Duodenal mucosa (tissue), 2 donors: ENCODE results near the gene HSH2D.

Experiments
- H3K27ac ChIP-seq: one replicate; pipeline ENCODE4 v1.7.0; 2013; ENCODE audit warnings: low read depth, low read length
- H3K27me3 ChIP-seq, 2 donors: one replicate each; pipeline ENCODE4 v1.7.0; 2013; ENCODE audit warnings: low read length in 2 of 2, control low read depth in 1 of 2; ENCODE audit not compliant: insufficient read depth in 2 of 2, control insufficient read depth in 1 of 2
- H3K36me3 ChIP-seq, 2 donors: one replicate each; pipeline ENCODE4 v1.7.0; 2013; ENCODE audit warnings: low read length in 2 of 2, control low read depth in 1 of 2; ENCODE audit not compliant: insufficient read depth in 2 of 2, control insufficient read depth in 1 of 2
- H3K4me1 ChIP-seq, 2 donors: one replicate each; pipeline ENCODE4 v1.7.0; 2013; ENCODE audit warnings: low read length in 2 of 2, control low read depth in 1 of 2; ENCODE audit not compliant: insufficient read depth in 2 of 2, control insufficient read depth in 1 of 2
- H3K4me3 ChIP-seq, 2 donors: one replicate each; pipeline ENCODE4 v1.7.0; 2013; ENCODE audit warnings: low read length in 2 of 2, low read depth in 1 of 2
- H3K9ac ChIP-seq, 2 donors: one replicate each; pipeline ENCODE4 v1.7.0; 2013; ENCODE audit warnings: low read length in 2 of 2, low read depth in 1 of 2
- H3K9me3 ChIP-seq, 2 donors: one replicate each; pipeline ENCODE4 v1.7.0; 2013; ENCODE audit warnings: low read length in 2 of 2, control low read depth in 1 of 2; ENCODE audit not compliant: control insufficient read depth in 1 of 2

The HSH2D gene

GRCh38 chr19:16190198-16190597 is 46.7 kb downstream of the HSH2D start:
- Histone ChIP-seq H3K4me3 (no peak overlapping the region), H3K9me3 (no peaks in the 10 kb centered on the region), H3K27me3 (no peaks in the 10 kb centered on the region), H3K27ac (no peak overlapping the region), H3K9ac (no peak overlapping the region), H3K36me3 (peaks cover 38 to 51% of the 10 kb centered on the region in 2 donors), H3K4me1 (peaks cover 9 to 14% of the 10 kb centered on the region in 2 donors)

- Histone ChIP-seq H3K4me1 (peaks cover 9 to 15% of the 10 kb centered on the region in 2 donors), H3K27me3 (no peaks in the 10 kb centered on the region), H3K36me3 (peaks cover 38 to 51% of the 10 kb centered on the region in 2 donors), H3K27ac (no peak overlapping the region), H3K9ac (no peak overlapping the region), H3K4me3 (no peak overlapping the region), H3K9me3 (no peaks in the 10 kb centered on the region)
Measured at GRCh38 chr19:16190736-16191135, 47.3 kb downstream of the HSH2D start.

GRCh38 chr19:16191216-16191908 is 47.9 kb downstream of the HSH2D start:
- Histone ChIP-seq H3K9ac (no peak overlapping the region), H3K27ac (no peak overlapping the region), H3K27me3 (no peaks in the 10 kb centered on the region), H3K36me3 (peaks cover 38 to 51% of the 10 kb centered on the region in 2 donors), H3K9me3 (no peaks in the 10 kb centered on the region), H3K4me3 (no peak overlapping the region), H3K4me1 (peaks cover 9 to 10% of the 10 kb centered on the region in 2 donors)

GRCh38 chr19:16193466-16193865 is 50.0 kb downstream of the HSH2D start:
- Histone ChIP-seq H3K9ac (no peak overlapping the region), H3K9me3 (no peaks in the 10 kb centered on the region), H3K27me3 (no peaks in the 10 kb centered on the region), H3K4me3 (no peak overlapping the region), H3K27ac (no peak overlapping the region), H3K36me3 (peaks cover 30 to 39% of the 10 kb centered on the region in 2 donors), H3K4me1 (peaks cover 13 to 15% of the 10 kb centered on the region in 2 donors)

GRCh38 chr19:16197188-16197621 is 53.7 kb downstream of the HSH2D start:
- H3K4me3 ChIP-seq: peak overlapping the region; percentile 81 to 90
- H3K9me3 ChIP-seq: no peaks in the 10 kb centered on the region
- H3K27me3 ChIP-seq: no peaks in the 10 kb centered on the region
- H3K9ac ChIP-seq: peak overlapping the region; percentile 63 to 87
- peaks cover 5 to 12% of the 10 kb centered on the region in 2 donors for H3K36me3 ChIP-seq
- peaks cover 40 to 42% of the 10 kb centered on the region in 2 donors for H3K4me1 ChIP-seq
- peak overlapping the region; percentile 90 for H3K27ac ChIP-seq

- peak within 1 kb of the TSS; percentile 90 for H3K27ac ChIP-seq
- peak within 1 kb of the TSS; percentile 63 to 87 for H3K9ac ChIP-seq
Measured at GRCh38 chr19:16197622-16198369, 54.3 kb downstream of the HSH2D start, which contains the start of gene AP1M1. Gene AP1M1 (plus strand): TSS chr19:16197911. CDS start chr19:16198027, 116 bp downstream.

GRCh38 chr19:16198370-16198651 is 54.8 kb downstream of the HSH2D start:
- peaks cover 9 to 22% of the 10 kb centered on the region in 2 donors for H3K36me3 ChIP-seq
- H3K4me1 ChIP-seq: peaks cover 40 to 42% of the 10 kb centered on the region in 2 donors
- no peaks in the 10 kb centered on the region for H3K9me3 ChIP-seq
- peak overlapping the region; percentile 63 to 87 for H3K9ac ChIP-seq
- H3K4me3 ChIP-seq: peak overlapping the region; percentile 81 to 90
- peak overlapping the region; percentile 90 for H3K27ac ChIP-seq
- no peaks in the 10 kb centered on the region for H3K27me3 ChIP-seq

More at GRCh38 chr19:16197622-16198369, 54.3 kb downstream of the HSH2D start, which contains the start of gene AP1M1:
- no peaks in the 10 kb centered on the region for H3K9me3 ChIP-seq
- H3K4me3 ChIP-seq: peak within 1 kb of the TSS; percentile 81 to 90
- peaks cover 40 to 42% of the 10 kb centered on the region in 2 donors for H3K4me1 ChIP-seq
- H3K36me3 ChIP-seq: peaks cover 4 to 18% of the 10 kb centered on the region in 2 donors
- H3K27me3 ChIP-seq: no peaks in the 10 kb centered on the region

- Histone ChIP-seq H3K9ac (peak overlapping the region in 1 of 2 donors; percentile 87), H3K27ac (peak overlapping the region; percentile 33), H3K4me1 (peaks cover 40 to 42% of the 10 kb centered on the region in 2 donors), H3K4me3 (peak overlapping the region; percentile 81 to 90), H3K36me3 (peaks cover 19 to 28% of the 10 kb centered on the region in 2 donors), H3K9me3 (no peaks in the 10 kb centered on the region), H3K27me3 (no peaks in the 10 kb centered on the region)
Measured at GRCh38 chr19:16199275-16199932, 55.9 kb downstream of the HSH2D start.

- Histone ChIP-seq H3K4me1 (peaks cover 38 to 40% of the 10 kb centered on the region in 2 donors), H3K9me3 (no peaks in the 10 kb centered on the region), H3K9ac (peak overlapping the region in 1 of 2 donors; percentile 87), H3K27ac (peak overlapping the region; percentile 33), H3K4me3 (peak overlapping the region; percentile 26 to 36), H3K27me3 (no peaks in the 10 kb centered on the region), H3K36me3 (peaks cover 21 to 34% of the 10 kb centered on the region in 2 donors)
Measured at GRCh38 chr19:16200038-16201010, 56.8 kb downstream of the HSH2D start.
